ENCODE data around the gene PPP4R2. TPM values are rescaled to one million over a fixed set of nuclear protein-coding genes. Genes with fewer than 3 reads are reported as not detected.

PPP4R2 gene
- total RNA-seq, 1 donor from 2014 or later: 24.3 TPM

- Histone ChIP-seq H3K4me1 (no peaks in the 10 kb centered on the region), H3K27ac (no peak overlapping the region), H3K27me3 (no peaks in the 10 kb centered on the region), H3K9me3 (no peaks in the 10 kb centered on the region), H3K36me3 (no peaks in the 10 kb centered on the region), H3K4me3 (no peak overlapping the region)
- DNase-seq (ENCODE audit: extremely low spot score in 2 of 2): no peak
- no peak for TF ChIP-seq POLR2AphosphoS5 (IDR thresholded peaks at IDR 0.05; ENCODE audit: insufficient read depth in 1 of 2, low read depth in 1 of 2)
- no peak for TF ChIP-seq POLR2A (IDR thresholded peaks at IDR 0.05)
- TF ChIP-seq, protein P1, sequence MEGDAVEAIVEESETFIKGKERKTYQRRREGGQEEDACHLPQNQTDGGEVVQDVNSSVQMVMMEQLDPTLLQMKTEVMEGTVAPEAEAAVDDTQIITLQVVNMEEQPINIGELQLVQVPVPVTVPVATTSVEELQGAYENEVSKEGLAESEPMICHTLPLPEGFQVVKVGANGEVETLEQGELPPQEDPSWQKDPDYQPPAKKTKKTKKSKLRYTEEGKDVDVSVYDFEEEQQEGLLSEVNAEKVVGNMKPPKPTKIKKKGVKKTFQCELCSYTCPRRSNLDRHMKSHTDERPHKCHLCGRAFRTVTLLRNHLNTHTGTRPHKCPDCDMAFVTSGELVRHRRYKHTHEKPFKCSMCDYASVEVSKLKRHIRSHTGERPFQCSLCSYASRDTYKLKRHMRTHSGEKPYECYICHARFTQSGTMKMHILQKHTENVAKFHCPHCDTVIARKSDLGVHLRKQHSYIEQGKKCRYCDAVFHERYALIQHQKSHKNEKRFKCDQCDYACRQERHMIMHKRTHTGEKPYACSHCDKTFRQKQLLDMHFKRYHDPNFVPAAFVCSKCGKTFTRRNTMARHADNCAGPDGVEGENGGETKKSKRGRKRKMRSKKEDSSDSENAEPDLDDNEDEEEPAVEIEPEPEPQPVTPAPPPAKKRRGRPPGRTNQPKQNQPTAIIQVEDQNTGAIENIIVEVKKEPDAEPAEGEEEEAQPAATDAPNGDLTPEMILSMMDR (IDR thresholded peaks at IDR 0.05): no peak
- intact Hi-C loops (cut with DNase I): no loop called here
These were observed 26.8 kb upstream of the PPP4R2 start for GRCh38 chr3:72969766-72970165.

- TF ChIP-seq POLR2AphosphoS5 (IDR thresholded peaks at IDR 0.05; ENCODE audit: insufficient read depth in 1 of 2, low read depth in 1 of 2): no peak
- no peak for TF ChIP-seq POLR2A (IDR thresholded peaks at IDR 0.05)
- H3K27me3 ChIP-seq: no peaks in the 10 kb centered on the region
- no peaks in the 10 kb centered on the region for H3K4me1 ChIP-seq
- H3K36me3 ChIP-seq: no peaks in the 10 kb centered on the region
- H3K9me3 ChIP-seq: no peaks in the 10 kb centered on the region
- no peak overlapping the region for H3K4me3 ChIP-seq
- no peak overlapping the region for H3K27ac ChIP-seq
- DNase-seq (ENCODE audit: extremely low spot score in 2 of 2): no peak
- intact Hi-C loops (cut with DNase I): no loop called here
These were observed 25.7 kb upstream of the PPP4R2 start for GRCh38 chr3:72970942-72971341.

DNA sequence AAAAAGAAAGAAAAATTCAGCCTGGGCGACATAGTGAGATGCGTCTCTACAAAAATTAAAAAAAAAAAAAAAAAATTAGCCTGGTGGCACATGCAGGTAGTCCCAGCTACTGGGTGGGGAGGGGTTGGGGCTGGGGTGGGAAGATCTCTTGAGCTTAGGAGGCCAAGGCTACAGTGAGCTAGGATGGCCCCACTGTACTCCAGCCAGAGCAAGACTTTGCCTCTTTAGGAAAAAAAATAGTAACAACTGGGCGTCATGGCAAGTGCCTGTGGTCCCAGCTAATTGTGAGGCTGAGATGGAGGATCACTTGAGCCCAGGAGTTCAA, 23.9 kb upstream of the PPP4R2 start:
- no peaks in the 10 kb centered on the region for H3K4me1 ChIP-seq
- H3K27ac ChIP-seq: no peak overlapping the region
- intact Hi-C loops (cut with DNase I): no loop called here
- DNase-seq (ENCODE audit: extremely low spot score in 2 of 2): no peak
- no peaks in the 10 kb centered on the region for H3K36me3 ChIP-seq
- H3K4me3 ChIP-seq: no peak overlapping the region
- H3K9me3 ChIP-seq: no peaks in the 10 kb centered on the region
- TF ChIP-seq POLR2A (IDR thresholded peaks at IDR 0.05) (no peak), POLR2AphosphoS5 (IDR thresholded peaks at IDR 0.05; ENCODE audit: insufficient read depth in 1 of 2, low read depth in 1 of 2) (no peak)
- TF ChIP-seq, protein P1 (IDR thresholded peaks at IDR 0.05): no peak
- no peaks in the 10 kb centered on the region for H3K27me3 ChIP-seq

DNA sequence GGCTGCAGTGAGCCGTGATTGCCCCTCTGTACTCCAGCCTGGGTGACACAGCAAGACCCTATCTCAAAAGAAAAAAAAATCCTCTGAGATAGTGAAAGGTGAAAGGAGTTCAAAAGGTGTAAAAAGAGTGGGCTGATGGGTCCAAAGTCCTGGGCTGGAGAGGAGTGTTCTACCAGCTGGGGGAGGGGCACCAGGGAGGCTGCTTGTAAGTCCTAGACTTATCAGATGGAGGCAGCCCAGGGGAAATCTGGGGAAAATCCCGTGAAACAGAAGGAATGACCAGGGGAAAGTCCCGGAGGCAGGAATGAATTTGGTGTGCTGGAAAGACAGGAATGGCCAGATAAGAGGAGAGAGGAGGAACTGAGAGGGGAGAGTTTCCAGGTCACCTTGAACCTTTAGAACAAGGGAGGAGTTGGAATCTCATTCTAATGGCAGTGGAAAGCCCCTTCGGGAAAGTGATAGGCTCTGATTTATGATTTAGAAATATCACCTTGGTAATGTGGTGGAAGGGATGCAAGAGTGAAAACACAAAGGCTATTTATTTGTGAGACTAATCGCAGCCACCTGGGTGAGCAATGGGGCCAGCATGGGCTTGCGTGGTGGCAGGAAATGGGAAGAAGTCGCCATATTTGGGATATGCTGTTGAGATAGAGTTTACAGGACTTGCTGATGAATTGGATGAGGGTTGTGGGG, 23.4 kb upstream of the PPP4R2 start:
- no peak overlapping the region for H3K27ac ChIP-seq
- no peak for TF ChIP-seq POLR2A (IDR thresholded peaks at IDR 0.05)
- TF ChIP-seq POLR2AphosphoS5 (IDR thresholded peaks at IDR 0.05; ENCODE audit: insufficient read depth in 1 of 2, low read depth in 1 of 2): no peak
- TF ChIP-seq, protein P1 (IDR thresholded peaks at IDR 0.05): no peak
- H3K36me3 ChIP-seq: no peaks in the 10 kb centered on the region
- intact Hi-C loops (cut with DNase I): no loop called here
- H3K4me3 ChIP-seq: no peak overlapping the region
- DNase-seq (ENCODE audit: extremely low spot score in 2 of 2): no peak
- no peaks in the 10 kb centered on the region for H3K27me3 ChIP-seq
- no peaks in the 10 kb centered on the region for H3K9me3 ChIP-seq
- no peaks in the 10 kb centered on the region for H3K4me1 ChIP-seq

DNA sequence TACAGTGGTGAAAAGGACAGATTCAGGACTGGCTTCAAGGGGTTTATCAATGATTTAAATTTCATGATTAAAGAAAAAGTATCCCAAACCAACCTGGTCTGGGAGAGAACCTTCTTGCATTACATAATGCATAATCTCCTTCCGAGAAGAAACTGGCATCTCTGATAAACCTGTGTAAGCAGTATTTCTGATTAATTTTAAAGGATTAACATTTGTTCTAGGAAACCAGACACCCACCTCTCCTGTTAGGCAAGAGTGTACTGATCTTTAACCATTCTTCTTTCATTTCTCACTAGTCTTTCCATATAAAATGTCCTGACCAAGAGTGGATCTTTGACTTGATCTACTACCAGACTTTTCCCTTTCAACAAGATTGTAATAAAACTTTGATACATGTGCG, 22.8 kb upstream of the PPP4R2 start:
- TF ChIP-seq POLR2A (IDR thresholded peaks at IDR 0.05): no peak
- TF ChIP-seq POLR2AphosphoS5 (IDR thresholded peaks at IDR 0.05; ENCODE audit: insufficient read depth in 1 of 2, low read depth in 1 of 2): no peak
- TF ChIP-seq, protein P1 (IDR thresholded peaks at IDR 0.05): no peak
- no peak overlapping the region for H3K27ac ChIP-seq
- intact Hi-C loops (cut with DNase I): no loop called here

More for the DNA sequence above, 22.8 kb upstream of the PPP4R2 start:
- no peaks in the 10 kb centered on the region for H3K27me3 ChIP-seq
- H3K9me3 ChIP-seq: no peaks in the 10 kb centered on the region
- H3K4me1 ChIP-seq: no peaks in the 10 kb centered on the region
- no peak overlapping the region for H3K4me3 ChIP-seq
- H3K36me3 ChIP-seq: no peaks in the 10 kb centered on the region
- DNase-seq (ENCODE audit: extremely low spot score in 2 of 2): no peak
